Measurements from ENCODE around the gene C19orf33.
"Not testable (repeated sequence)": the region's sequence is repeated elsewhere in the genome, so short reads cannot be mapped to it uniquely, and the experiment has no call there.

Gene C19orf33

DNA sequence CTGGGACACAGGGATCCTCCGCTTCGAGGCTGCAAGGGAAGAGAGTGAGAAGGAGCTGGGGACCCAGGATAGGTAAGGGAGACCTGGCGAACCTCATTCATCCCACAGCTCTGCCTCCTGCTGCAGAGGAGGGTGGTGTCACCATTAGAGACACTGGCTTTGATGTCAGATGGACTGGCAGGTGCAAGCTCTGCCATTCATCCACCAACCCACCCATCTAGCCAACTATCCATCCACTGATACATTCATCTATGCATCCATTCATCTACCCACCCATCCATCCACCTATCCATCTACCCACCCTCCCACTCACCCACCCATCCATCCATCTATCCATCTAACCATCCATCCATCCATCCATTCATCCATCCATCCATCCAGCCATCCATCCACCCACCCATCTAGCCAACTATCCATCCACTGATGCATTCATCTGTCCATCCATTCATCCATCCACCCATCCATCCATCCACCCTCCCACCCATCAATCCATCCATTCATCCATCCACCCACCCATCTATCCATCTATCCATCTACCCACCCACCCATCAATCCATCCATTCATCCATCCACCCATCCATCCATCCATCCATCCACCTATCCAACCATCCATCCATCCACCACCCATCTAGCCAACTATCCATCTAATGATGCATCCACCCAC lies 5.7 kb downstream of the C19orf33 start:
- no peak for DNase-seq

GRCh38 chr19:38310279-38310670 lies 6.2 kb downstream of the C19orf33 start:
- no peak for DNase-seq

DNA sequence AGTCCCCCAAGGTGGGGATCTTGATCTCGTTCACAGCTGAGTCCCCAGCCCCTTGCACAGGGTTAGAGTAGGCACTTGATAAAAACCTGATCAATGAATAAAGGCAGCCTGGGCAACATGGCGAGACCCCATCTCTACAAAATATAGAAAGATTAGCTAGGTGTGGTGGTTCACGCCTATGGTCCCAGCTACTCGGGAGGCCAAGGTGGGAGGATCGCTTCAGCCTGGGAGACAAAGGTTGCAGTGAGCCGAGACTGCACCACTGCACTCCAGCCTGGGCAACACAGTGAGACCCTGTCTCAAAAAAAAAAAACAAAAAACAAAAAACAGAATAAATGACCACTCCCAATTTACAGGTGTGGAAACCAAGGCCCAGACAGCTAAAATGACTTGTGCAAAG lies 6.9 kb downstream of the C19orf33 start:
- no peak for DNase-seq

GRCh38 chr19:38315657-38316476 lies 11.8 kb downstream of the C19orf33 start, which contains the start of gene YIF1B:
YIF1B (minus strand) TSS chr19:38315947; CDS start chr19:38315917, 30 bp downstream.
- peak; percentile 98 to 99 for DNase-seq

DNA sequence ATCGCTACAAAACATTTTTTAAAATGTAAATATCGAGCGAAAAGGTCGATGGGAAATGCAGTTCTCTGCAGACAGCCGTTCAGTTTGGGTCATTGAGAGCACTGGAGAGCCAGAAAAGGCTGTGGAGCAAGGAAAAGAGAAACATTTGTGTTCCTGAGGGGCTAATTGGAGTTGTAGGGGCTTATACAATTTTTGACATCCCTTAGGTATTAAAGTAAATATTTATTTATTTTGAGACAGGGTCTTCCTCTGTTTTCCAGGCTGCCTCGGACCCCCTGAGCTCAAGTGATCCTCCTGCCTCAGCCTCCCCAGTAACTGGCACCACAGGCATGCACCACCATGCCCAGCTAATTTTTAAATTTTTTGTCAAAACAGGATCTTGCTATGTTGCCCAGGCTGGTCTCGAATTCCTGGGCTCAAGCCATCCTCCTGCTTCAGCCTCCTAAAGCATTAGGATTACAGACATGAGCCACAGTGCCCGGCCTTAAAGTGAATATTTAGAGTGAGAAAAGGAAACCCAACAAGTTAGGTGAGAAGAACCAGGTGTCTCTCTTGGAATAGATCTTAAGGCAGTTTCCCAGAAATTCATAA lies 12.5 kb downstream of the C19orf33 start:
- DNase-seq, result no peak

- peak in 1 of 2 donors; percentile 14 for DNase-seq
Observed at GRCh38 chr19:38317104-38317612, 13.1 kb downstream of the C19orf33 start.

GRCh38 chr19:38318660-38319059 lies 14.6 kb downstream of the C19orf33 start:
- DNase-seq, result no peak

- DNase-seq, result peak in 1 of 2 donors; percentile 10
Observed at GRCh38 chr19:38319421-38320258, 15.6 kb downstream of the C19orf33 start, which contains the start of gene KCNK6. KCNK6 (plus strand) TSS chr19:38319845; CDS start chr19:38319951, 106 bp downstream.

- DNase-seq, result no peak
Observed at GRCh38 chr19:38320969-38321339, 16.9 kb downstream of the C19orf33 start.

- no peak for DNase-seq
Observed at GRCh38 chr19:38321646-38322196, 17.7 kb downstream of the C19orf33 start.

- no peak for DNase-seq
Observed at GRCh38 chr19:38323291-38323690, 19.2 kb downstream of the C19orf33 start.

- DNase-seq, result no peak
Observed at GRCh38 chr19:38324431-38324830, 20.4 kb downstream of the C19orf33 start.

DNA sequence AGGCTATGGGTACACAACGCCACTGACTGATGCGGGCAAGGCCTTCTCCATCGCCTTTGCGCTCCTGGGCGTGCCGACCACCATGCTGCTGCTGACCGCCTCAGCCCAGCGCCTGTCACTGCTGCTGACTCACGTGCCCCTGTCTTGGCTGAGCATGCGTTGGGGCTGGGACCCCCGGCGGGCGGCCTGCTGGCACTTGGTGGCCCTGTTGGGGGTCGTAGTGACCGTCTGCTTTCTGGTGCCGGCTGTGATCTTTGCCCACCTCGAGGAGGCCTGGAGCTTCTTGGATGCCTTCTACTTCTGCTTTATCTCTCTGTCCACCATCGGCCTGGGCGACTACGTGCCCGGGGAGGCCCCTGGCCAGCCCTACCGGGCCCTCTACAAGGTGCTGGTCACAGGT lies 22.5 kb downstream of the C19orf33 start:
- DNase-seq, result no peak

DNA sequence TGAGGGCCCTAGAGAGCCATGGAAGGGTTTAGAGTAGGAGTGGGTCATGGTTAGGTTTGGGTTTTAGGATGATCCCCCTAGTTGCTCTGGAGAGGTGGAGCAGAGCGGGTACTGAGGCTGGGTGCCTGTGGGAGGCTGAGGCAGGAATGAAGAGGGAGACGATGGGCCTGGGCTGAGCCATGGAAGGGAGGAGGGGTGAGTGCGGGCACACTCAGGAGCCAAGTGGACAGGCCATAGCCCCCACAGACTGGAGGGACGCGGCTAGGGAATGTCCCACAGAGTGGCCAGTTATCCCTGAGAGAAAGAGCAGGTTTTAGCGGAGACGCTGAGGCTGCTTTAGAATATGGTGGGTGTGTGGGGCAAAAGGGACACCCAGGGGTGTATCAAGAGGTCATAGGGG lies 25.6 kb downstream of the C19orf33 start:
- DNase-seq, result no peak

- no peak for DNase-seq
Observed at GRCh38 chr19:38331728-38332127, 27.7 kb downstream of the C19orf33 start.

DNA sequence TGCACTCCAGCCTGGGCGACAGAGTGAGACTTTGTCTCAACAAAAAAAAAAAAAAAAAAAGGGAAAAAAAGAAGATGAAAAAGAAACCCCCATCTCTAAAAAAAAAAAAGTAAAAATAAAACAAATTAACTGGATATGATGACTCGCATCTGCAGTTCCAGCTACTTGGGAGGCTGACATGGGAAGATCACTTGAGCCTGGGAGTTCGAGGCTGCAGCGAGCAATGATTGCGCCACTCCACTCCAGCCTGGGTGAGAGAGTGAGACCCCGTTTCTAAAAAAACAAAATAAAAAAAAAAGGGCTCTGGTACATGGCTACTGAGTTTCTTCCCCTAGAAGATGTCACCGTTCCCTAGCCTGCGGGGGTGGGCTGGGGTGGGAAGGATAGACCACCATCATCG lies 29.2 kb downstream of the C19orf33 start:
- DNase-seq, result no peak

DNA sequence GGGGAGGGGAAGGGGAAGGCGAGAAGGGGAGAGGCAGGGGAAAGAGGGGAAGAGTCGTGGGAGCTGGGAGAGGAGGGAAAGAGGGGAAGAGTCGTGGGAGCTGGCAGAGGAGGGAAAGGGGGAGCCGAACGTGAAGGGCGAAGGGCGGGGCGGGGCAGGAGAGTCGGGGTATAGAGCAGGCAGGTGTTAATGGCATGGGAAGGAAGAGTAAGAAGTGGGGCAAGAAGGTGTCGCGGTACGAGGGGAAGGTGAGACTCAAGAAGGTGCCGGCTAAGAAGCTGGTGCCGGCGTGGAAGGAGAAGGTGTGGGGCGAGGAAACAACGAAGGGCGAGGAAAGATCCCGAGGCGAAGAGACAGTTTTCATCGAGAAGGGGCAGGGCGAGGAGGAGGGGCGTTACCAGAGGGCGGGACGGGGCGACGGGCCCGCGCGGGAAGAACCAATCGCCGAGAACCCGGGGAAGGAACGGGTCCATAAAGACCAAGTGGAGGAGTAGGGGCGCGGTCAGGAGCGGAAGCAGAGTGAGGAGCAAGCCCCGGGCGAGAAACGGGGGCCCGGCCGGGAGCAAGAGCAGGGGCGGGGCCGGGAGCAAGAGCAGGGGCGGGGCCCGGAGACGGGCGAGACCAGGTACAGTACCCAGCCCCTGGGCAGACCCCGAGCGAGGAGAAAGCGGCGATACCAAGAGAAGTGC lies 32.0 kb downstream of the C19orf33 start:
- DNase-seq, result peak; percentile 91 to 92

DNA sequence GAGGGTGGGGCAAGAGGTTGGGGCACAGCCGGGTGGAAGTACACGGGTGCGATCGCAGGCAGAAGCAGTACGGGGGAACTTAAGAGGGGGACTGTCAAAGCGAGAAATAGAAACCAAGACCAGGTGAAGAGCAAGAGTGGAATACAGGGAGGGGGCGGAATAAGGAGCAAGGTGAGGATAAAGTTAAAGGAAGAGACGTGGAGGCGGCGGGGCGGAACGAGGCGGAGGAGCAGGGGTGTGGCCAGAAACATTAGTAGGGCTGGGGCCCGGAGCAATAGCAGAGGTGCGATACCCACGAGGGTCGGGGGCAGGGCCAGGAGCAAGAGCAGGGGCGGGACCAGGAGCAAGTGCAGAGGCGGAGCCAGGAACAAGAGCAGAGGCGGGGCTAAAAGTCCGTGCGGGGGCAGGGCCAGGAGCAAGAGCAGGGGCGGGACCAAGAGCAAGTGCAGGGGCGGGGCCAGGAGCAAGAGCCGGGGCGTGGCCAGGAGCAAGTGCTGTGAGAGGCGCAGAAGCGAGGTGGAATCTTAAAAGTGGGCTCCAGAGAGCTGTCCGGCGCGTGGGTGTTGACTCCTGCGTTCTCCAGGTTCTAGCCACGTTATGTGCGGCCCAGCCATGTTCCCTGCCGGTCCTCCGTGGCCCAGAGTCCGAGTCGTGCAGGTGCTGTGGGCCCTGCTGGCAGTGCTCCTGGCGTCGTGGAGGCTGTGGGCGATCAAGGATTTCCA lies 32.7 kb downstream of the C19orf33 start:
- DNase-seq, result peak; percentile 79 to 84

- DNase-seq, result no peak
Observed at GRCh38 chr19:38337360-38337653, 33.3 kb downstream of the C19orf33 start.

DNA sequence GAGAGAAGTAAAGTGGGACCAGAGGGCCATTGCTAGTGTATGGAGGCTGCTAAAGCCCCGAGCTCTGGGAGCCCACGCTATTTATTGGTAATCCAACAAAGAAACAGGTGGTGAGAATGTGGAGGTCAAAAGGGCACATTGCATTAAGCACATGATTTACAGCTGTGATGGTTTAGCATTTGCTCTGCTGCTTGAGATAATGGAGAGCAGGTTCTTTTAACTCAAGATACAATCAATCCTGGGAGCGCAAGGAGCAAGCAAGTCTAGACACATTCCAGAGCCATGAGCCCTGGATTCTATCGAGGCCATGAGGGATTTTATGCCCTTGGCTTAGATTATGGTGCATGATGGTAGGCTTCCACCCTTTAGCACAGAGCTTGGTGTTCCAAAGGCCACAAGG lies 35.0 kb downstream of the C19orf33 start:
- not testable (repeated sequence) for DNase-seq

GRCh38 chr19:38340927-38341326 lies 36.9 kb downstream of the C19orf33 start:
- DNase-seq, result no peak
